Right renal pelvis (tissue), 4 donors: ENCODE results near the gene CDH13. TPM values are rescaled to one million over a fixed set of nuclear protein-coding genes. Genes with fewer than 3 reads are reported as not detected.

Experiments
- DNase-seq, 4 donors: peaks; one replicate each; pipeline ENCODE4 v3.0.0-alpha.2; 2013; ENCODE audit warnings: low read depth in 4 of 4, low spot score in 3 of 4, missing footprints in 1 of 4
- polyA plus RNA-seq, 4 donors: library from polyadenylated mRNA; unstranded; fragments of 120-200 nt; gene quantifications; one replicate each; pipeline ENCODE4 v1.2.1, GENCODE V29; 2013; ENCODE audit not compliant: insufficient read length in 4 of 4

The CDH13 gene
- polyA plus RNA-seq, 4 donors = 10.1 to 16.5 (median 13.4) TPM

- DNase-seq = no peak
Measured at GRCh38 chr16:83075956-83076355, 449.2 kb downstream of the CDH13 start.

GRCh38 chr16:83083361-83083760 is 456.6 kb downstream of the CDH13 start:
- no peak for DNase-seq

- DNase-seq = no peak
Measured at GRCh38 chr16:83085660-83086059, 458.9 kb downstream of the CDH13 start.

GRCh38 chr16:83095941-83096692 is 469.3 kb downstream of the CDH13 start:
- DNase-seq = no peak

- no peak for DNase-seq
Measured at GRCh38 chr16:83098536-83098935, 471.8 kb downstream of the CDH13 start.

GRCh38 chr16:83100679-83101078 is 473.9 kb downstream of the CDH13 start:
- DNase-seq = no peak

- DNase-seq = no peak
Measured at GRCh38 chr16:83102336-83102735, 475.6 kb downstream of the CDH13 start.

- no peak for DNase-seq
Measured at GRCh38 chr16:83105279-83106077, 478.7 kb downstream of the CDH13 start.

- DNase-seq = no peak
Measured at GRCh38 chr16:83109490-83110125, 482.8 kb downstream of the CDH13 start.

GRCh38 chr16:83110269-83110668 is 483.5 kb downstream of the CDH13 start:
- no peak for DNase-seq

- DNase-seq = no peak
Measured at GRCh38 chr16:83113317-83113716, 486.5 kb downstream of the CDH13 start.

GRCh38 chr16:83113811-83114210 is 487.0 kb downstream of the CDH13 start:
- no peak for DNase-seq

- DNase-seq = no peak
Measured at GRCh38 chr16:83115491-83116232, 488.9 kb downstream of the CDH13 start.

GRCh38 chr16:83116274-83116892 is 489.6 kb downstream of the CDH13 start:
- DNase-seq = no peak

- no peak for DNase-seq
Measured at GRCh38 chr16:83117810-83118209, 491.0 kb downstream of the CDH13 start.

- DNase-seq = no peak
Measured at GRCh38 chr16:83118365-83118764, 491.6 kb downstream of the CDH13 start.

- DNase-seq = no peak
Measured at GRCh38 chr16:83125999-83126568, 499.3 kb downstream of the CDH13 start.

GRCh38 chr16:83128041-83128440 is 501.3 kb downstream of the CDH13 start:
- no peak for DNase-seq

GRCh38 chr16:83130039-83130438 is 503.3 kb downstream of the CDH13 start:
- DNase-seq = no peak

- DNase-seq = no peak
Measured at GRCh38 chr16:83134638-83135037, 507.9 kb downstream of the CDH13 start.
